B cell (primary cell): ENCODE data around the gene ERN1. TPM values are rescaled to one million over a fixed set of nuclear protein-coding genes. Genes with fewer than 3 reads are reported as not detected.

ENCODE experiments used
- ATAC-seq: fragments of 200-7000 bp; cut with Tn5 transposase; one replicate; pipeline ENCODE4 v1.10.0; 2021; ENCODE audit warnings: low read depth, mild to moderate bottlenecking, moderate number of reproducible peaks, moderate library complexity
- CTCF ChIA-PET: fragments of 350-600 bp; sonication (Branson Sonifier 250); formaldehyde crosslinking; loops from one replicate; lab custom pipeline; 2021; ENCODE audit warnings: antibody characterized with exemption, inconsistent platforms; lab: Charles Lee
- POLR2A ChIA-PET: fragments of 350-600 bp; sonication (Branson Sonifier 250); formaldehyde crosslinking; loops from one replicate; lab custom pipeline; 2021; ENCODE audit warnings: antibody characterized with exemption; lab: Charles Lee
- DNase-seq: peaks from one replicate; pipeline ENCODE4 v3.0.0; 2013
- H2AFZ ChIP-seq: 2 replicates; pipeline ENCODE4 v1.6.1; 2012; ENCODE audit warnings: mild to moderate bottlenecking, low read depth, low read length; ENCODE audit not compliant: insufficient read depth, poor library complexity, severe bottlenecking
- H3K27ac ChIP-seq, 2 donors: 1 replicate in 1 of 2; 2 replicates in 1 of 2; pipeline ENCODE4 v1.5.1; 2012 to 2013; ENCODE audit warnings: low read length in 2 of 2, mild to moderate bottlenecking in 2 of 2, moderate library complexity in 1 of 2
- H3K27me3 ChIP-seq, 4 experiments: fragments of 200-600 bp in 1 of 4; sonication (generic) in 1 of 4; replicated peaks in 1 of 4; 1 replicate in 2 of 4; 2 replicates in 2 of 4; pipeline versions ENCODE4 v1.6.1 to v1.7.0; 2013 to 2016; ENCODE audit warnings: low read length in 3 of 4, mild to moderate bottlenecking in 2 of 4, mixed read lengths in 1 of 4, moderate library complexity in 1 of 4; ENCODE audit not compliant: insufficient read depth in 4 of 4, control insufficient read depth in 3 of 4; ENCODE audit errors: control extremely low read depth in 1 of 4
- H3K36me3 ChIP-seq, 2 experiments: replicated peaks in 1 of 2; 1 replicate in 1 of 2; 2 replicates in 1 of 2; pipeline versions ENCODE4 v1.6.1 to v1.7.1; 2013; ENCODE audit warnings: low read length in 1 of 2; ENCODE audit not compliant: insufficient read depth in 2 of 2, control insufficient read depth in 1 of 2; ENCODE audit errors: control extremely low read depth in 1 of 2, extremely low read depth in 1 of 2
- H3K4me1 ChIP-seq, 2 donors: fragments of 200-600 bp in 1 of 2; sonication (generic) in 1 of 2; 1 replicate in 1 of 2; 2 replicates in 1 of 2; pipeline versions ENCODE4 v1.5.1 to v1.6.1; 2013 to 2017; ENCODE audit warnings: low read length in 2 of 2; ENCODE audit not compliant: control insufficient read depth in 2 of 2, insufficient read depth in 2 of 2
- H3K4me2 ChIP-seq: replicated peaks from 2 replicates; pipeline ENCODE3; 2012; ENCODE audit warnings: mild to moderate bottlenecking, low read depth, low read length; ENCODE audit not compliant: poor library complexity, severe bottlenecking
- H3K4me3 ChIP-seq, 5 experiments: fragments of 200-600 bp in 1 of 5; sonication (generic) in 1 of 5; 1 replicate in 3 of 5; 2 replicates in 2 of 5; pipeline versions ENCODE4 v1.5.1 to v1.7.0; 2011 to 2016; ENCODE audit warnings: low read length in 4 of 5, mild to moderate bottlenecking in 4 of 5, low read depth in 2 of 5, control low read depth in 1 of 5, moderate library complexity in 1 of 5; ENCODE audit not compliant: insufficient read depth in 1 of 5; ENCODE audit errors: control extremely low read depth in 1 of 5, extremely low read depth in 1 of 5
- H3K79me2 ChIP-seq: fragments of 200-600 bp; sonication (generic); one replicate; pipeline ENCODE4 v1.6.0; 2016; ENCODE audit warnings: low read length; ENCODE audit not compliant: control insufficient read depth, insufficient read depth
- H3K9ac ChIP-seq: fragments of 200-600 bp; sonication (generic); 2 replicates; pipeline ENCODE4 v1.6.1; 2017; ENCODE audit warnings: mild to moderate bottlenecking, low read length, moderate library complexity
- H3K9me3 ChIP-seq, 3 donors: one replicate each; pipeline versions ENCODE4 v1.6.1 to v1.7.1; 2013; ENCODE audit warnings: low read length in 2 of 3; ENCODE audit not compliant: control insufficient read depth in 2 of 3, insufficient read depth in 1 of 3; ENCODE audit errors: control extremely low read depth in 1 of 3
- H4K20me1 ChIP-seq: 2 replicates; pipeline ENCODE4 v1.6.0; 2012; ENCODE audit warnings: mild to moderate bottlenecking, low read length; ENCODE audit not compliant: insufficient read depth, control insufficient read depth, poor library complexity, severe bottlenecking
- H3K27ac Mint-ChIP-seq: one replicate; pipeline ENCODE4 v1.8.0; 2021; ENCODE audit warnings: mixed read lengths
- H3K27me3 Mint-ChIP-seq: one replicate; pipeline ENCODE4 v1.8.0; 2021; ENCODE audit warnings: mixed read lengths
- H3K4me1 Mint-ChIP-seq: one replicate; pipeline ENCODE4 v1.8.0; 2021; ENCODE audit warnings: mixed read lengths
- H3K4me3 Mint-ChIP-seq: one replicate; pipeline ENCODE4 v1.8.0; 2021; ENCODE audit warnings: mixed read lengths
- H3K9me3 Mint-ChIP-seq: one replicate; pipeline ENCODE4 v1.8.0; 2022; ENCODE audit warnings: mixed read lengths; ENCODE audit not compliant: insufficient read depth
- EZH2 ChIP-seq: IDR thresholded peaks from 2 replicates; pipeline ENCODE4 v1.6.1; 2012; ENCODE audit warnings: borderline replicate concordance, low read depth, mild to moderate bottlenecking, moderate library complexity, low read length; ENCODE audit not compliant: insufficient read depth, poor library complexity, severe bottlenecking
- WGBS: methylation state at CpG from one replicate; pipeline ENCODE4 v1.1.5; 2013; ENCODE audit warnings: missing lambda C conversion rate; ENCODE audit not compliant: insufficient coverage; 5-methylcytosine and 5-hydroxymethylcytosine counted together
- intact Hi-C: fragments of 100-400 bp; cut with micrococcal nuclease; formaldehyde crosslinking; loops from one replicate; pipeline ENCODE4 v1.10.0; 2022
- polyA plus RNA-seq: library from polyadenylated mRNA; depleted of rRNA; stranded (reverse); fragments of >200 nt; gene quantifications from 2 replicates; pipeline ENCODE4 v1.2.3, GENCODE V29; 2012
- total RNA-seq, 2 donors: library from RNA; stranded (reverse); fragments of 120-200 nt in 1 of 2; gene quantifications; 1 replicate in 1 of 2; 2 replicates in 1 of 2; pipeline versions ENCODE4 v1.2.3 to v1.2.4, GENCODE V29; 2013 to 2022
- TF ChIP-seq, protein P1 (sequence below): fragments of 200-600 bp; IDR thresholded peaks from one replicate; pipeline ENCODE4 v1.8.0; 2022; ENCODE audit warnings: antibody characterized with exemption, mild to moderate bottlenecking

Gene ERN1
- total and polyA plus RNA-seq, 2 donors (not counting 1 experiment from before 2014, with no cell fraction given) = 7.0 to 19.4 TPM

DNA sequence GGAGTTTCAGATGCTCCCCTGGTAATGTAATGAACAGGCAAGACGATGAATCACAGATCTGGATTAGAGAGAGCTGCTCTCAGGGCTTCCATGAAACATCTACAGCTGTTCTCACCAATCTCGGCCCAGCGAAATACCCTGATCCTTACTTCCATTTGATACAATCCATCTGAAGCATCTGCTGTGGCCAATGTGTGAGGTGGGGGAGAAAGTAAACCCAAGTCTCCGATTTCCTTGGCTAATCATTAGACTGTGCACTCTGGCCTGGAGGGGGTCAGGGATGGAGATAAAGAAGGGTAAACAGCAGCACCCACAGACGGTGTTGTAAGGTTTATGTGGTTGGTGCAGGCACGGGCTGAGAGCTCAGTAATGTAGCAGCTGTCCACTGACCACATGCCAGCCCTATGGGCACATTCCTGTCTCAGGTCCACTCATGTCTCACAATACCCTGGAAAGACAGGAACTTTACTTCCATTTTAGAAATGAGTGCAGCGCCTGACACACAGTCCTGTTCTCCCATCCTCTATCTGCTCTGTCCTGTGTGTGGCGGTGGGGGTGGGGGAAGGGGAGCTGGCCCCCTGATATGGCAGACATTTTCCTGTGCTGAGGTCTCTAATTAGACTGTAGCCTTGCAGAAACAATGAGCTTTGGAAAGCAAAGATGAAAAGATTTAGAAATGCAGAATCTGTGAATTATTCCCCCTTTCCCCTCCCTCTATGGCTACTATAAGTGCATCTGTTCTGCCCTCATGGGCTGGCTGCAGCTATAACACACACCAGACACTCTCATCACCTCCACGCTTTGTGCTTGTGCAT lies 48.3 kb upstream of the ERN1 start:
- H3K27ac ChIP-seq = no peak overlapping the region
- peaks cover 0 to 4% (median 0%) of the 10 kb centered on the region in 3 donors for H3K9me3 ChIP-seq
- no peak overlapping the region for H3K9ac ChIP-seq
- peaks cover 0 to 9% of the 10 kb centered on the region in 2 experiments for H3K36me3 ChIP-seq
- no peaks in the 10 kb centered on the region for H3K4me1 Mint-ChIP-seq
- WGBS = 77% methylated on average over 4 of the region's 9 CpGs
- TF ChIP-seq, protein P1, sequence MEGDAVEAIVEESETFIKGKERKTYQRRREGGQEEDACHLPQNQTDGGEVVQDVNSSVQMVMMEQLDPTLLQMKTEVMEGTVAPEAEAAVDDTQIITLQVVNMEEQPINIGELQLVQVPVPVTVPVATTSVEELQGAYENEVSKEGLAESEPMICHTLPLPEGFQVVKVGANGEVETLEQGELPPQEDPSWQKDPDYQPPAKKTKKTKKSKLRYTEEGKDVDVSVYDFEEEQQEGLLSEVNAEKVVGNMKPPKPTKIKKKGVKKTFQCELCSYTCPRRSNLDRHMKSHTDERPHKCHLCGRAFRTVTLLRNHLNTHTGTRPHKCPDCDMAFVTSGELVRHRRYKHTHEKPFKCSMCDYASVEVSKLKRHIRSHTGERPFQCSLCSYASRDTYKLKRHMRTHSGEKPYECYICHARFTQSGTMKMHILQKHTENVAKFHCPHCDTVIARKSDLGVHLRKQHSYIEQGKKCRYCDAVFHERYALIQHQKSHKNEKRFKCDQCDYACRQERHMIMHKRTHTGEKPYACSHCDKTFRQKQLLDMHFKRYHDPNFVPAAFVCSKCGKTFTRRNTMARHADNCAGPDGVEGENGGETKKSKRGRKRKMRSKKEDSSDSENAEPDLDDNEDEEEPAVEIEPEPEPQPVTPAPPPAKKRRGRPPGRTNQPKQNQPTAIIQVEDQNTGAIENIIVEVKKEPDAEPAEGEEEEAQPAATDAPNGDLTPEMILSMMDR = no peak
- no peak for TF ChIP-seq EZH2
- intact Hi-C loops = no loop called here
- H3K79me2 ChIP-seq = no peaks in the 10 kb centered on the region
- no peaks in the 10 kb centered on the region for H4K20me1 ChIP-seq
- no peak overlapping the region for H3K4me3 ChIP-seq
- no peaks in the 10 kb centered on the region for H3K27me3 Mint-ChIP-seq
- H2AFZ ChIP-seq = no peak overlapping the region
- no peak overlapping the region for H3K4me2 ChIP-seq
- DNase-seq (no peak), ATAC-seq (no peak)
- no peak overlapping the region for H3K27ac Mint-ChIP-seq
- POLR2A ChIA-PET = no interaction called here
- H3K4me3 Mint-ChIP-seq = no peak overlapping the region
- CTCF ChIA-PET = interaction anchor here (1.2 kb wide), 1 partner anchor 44 kb away, joined by 4 read pairs; no protein-coding TSS in a partner anchor
- peaks cover 3% of the 10 kb centered on the region for H3K9me3 Mint-ChIP-seq
- no peaks in the 10 kb centered on the region for H3K27me3 ChIP-seq
- H3K4me1 ChIP-seq = no peaks in the 10 kb centered on the region
